Activated CD4-positive, alpha-beta memory T cell treated with anti-CD3 and anti-CD28 coated beads, Interleukin-2, amount 10 ng/mL, durations not matched to agents 7 days and 5 days (primary cell): ENCODE data around the gene WNT3. TPM values are rescaled to one million over a fixed set of nuclear protein-coding genes. Genes with fewer than 3 reads are reported as not detected.
A peak's percentile ranks its signal among the peaks of the same experiment; 100 is the strongest.

ENCODE experiments used
- CTCF ChIA-PET: fragments of 350-600 bp; sonication (Branson Sonifier 250); formaldehyde crosslinking; loops from one replicate; lab custom pipeline; 2021; ENCODE audit warnings: antibody characterized with exemption, inconsistent platforms; lab: Charles Lee
- POLR2A ChIA-PET: fragments of 350-600 bp; sonication (Branson Sonifier 250); formaldehyde crosslinking; loops from one replicate; lab custom pipeline; 2021; ENCODE audit warnings: antibody characterized with exemption; lab: Charles Lee
- DNase-seq: peaks from one replicate; pipeline ENCODE4 v3.0.0-alpha.2; 2020
- H3K27ac Mint-ChIP-seq: one replicate; pipeline ENCODE4 v1.8.0; 2021; ENCODE audit warnings: mild to moderate bottlenecking, mixed read lengths
- H3K27me3 Mint-ChIP-seq: one replicate; pipeline ENCODE4 v1.8.0; 2021; ENCODE audit warnings: mixed read lengths
- H3K36me3 Mint-ChIP-seq: one replicate; pipeline ENCODE4 v1.8.0; 2021; ENCODE audit warnings: low read depth, mixed read lengths
- H3K4me1 Mint-ChIP-seq: one replicate; pipeline ENCODE4 v1.8.0; 2021; ENCODE audit warnings: mixed read lengths
- H3K4me3 Mint-ChIP-seq: one replicate; pipeline ENCODE4 v1.8.0; 2021; ENCODE audit warnings: mild to moderate bottlenecking, mixed read lengths
- H3K9me3 Mint-ChIP-seq: one replicate; pipeline ENCODE4 v1.8.0; 2021; ENCODE audit warnings: mixed read lengths
- total RNA-seq, 2 experiments: library from RNA; stranded (reverse); gene quantifications; one replicate each; pipeline ENCODE4 v1.2.3, GENCODE V29; 2021

The WNT3 gene, protein sequence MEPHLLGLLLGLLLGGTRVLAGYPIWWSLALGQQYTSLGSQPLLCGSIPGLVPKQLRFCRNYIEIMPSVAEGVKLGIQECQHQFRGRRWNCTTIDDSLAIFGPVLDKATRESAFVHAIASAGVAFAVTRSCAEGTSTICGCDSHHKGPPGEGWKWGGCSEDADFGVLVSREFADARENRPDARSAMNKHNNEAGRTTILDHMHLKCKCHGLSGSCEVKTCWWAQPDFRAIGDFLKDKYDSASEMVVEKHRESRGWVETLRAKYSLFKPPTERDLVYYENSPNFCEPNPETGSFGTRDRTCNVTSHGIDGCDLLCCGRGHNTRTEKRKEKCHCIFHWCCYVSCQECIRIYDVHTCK
- not detected for total RNA-seq

DNA sequence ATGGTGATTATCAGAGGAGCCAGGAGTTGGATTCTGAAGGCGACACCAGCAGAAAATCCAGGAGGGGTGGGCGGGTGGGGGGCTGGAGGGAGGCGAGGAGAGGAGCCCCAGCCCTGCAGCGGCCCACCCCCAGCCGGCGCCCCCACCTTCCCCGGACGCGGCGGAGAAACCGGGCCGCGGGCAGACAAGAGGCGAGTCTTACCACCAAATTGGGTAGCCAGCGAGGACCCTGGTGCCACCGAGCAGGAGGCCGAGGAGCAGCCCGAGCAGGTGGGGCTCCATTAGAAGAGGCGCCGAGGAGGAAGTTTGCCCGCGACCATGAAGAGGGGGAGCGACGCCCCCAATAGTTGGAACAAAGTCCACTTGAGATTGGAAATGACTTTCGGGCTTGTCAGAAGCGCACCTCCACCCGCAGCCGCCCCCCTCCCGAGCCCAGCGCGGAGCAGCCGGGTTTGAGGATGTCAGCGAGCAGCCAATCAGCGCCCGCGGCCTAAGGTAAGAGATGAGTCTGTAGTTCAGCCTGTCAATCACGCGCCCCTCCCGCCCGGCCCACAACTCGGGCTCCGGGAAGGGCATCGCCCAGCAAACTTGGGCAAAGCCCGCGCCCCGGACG lies at the start of gene WNT3:
WNT3 (minus strand) TSS at position 377 of the 613 bp plus-strand sequence; CDS start at position 282, 95 bp downstream.
- CTCF ChIA-PET = no interaction called here
- peak within 1 kb of the TSS; percentile 55 for H3K4me3 Mint-ChIP-seq

DNA sequence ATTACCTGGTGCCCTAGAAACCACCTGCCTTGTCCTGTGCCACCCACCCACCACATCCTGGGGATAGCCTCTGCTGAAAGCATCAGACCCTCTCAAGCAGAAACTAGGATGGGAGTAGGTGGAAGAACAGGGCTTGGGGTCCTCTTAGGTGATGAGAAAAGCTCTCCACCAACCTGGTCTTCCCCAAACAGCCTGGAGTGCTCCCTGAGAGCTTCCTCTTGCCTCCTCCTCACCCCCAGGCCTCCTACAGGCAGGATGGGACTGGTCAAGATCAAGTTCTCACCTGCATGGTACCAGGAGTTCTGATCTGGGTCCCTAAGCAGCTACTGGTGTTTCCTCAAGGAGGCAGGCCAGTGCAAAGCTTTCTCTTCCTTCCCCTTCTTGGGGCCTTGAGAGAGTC lies 48.3 kb upstream of the WNT3 start:
- ChIA-PET CTCF (no interaction called here), POLR2A (no interaction called here)
- Mint-ChIP-seq H3K9me3 (no peaks in the 10 kb centered on the region), H3K27me3 (peaks cover 13% of the 10 kb centered on the region), H3K36me3 (no peaks in the 10 kb centered on the region), H3K4me3 (no peak overlapping the region), H3K27ac (no peak overlapping the region), H3K4me1 (peaks cover 3% of the 10 kb centered on the region)
- no peak for DNase-seq

More for the DNA sequence above, at the start of gene WNT3:
- Mint-ChIP-seq H3K9me3 (no peaks in the 10 kb centered on the region), H3K36me3 (no peaks in the 10 kb centered on the region), H3K4me1 (peaks cover 18% of the 10 kb centered on the region), H3K27ac (no peak within 1 kb of the TSS), H3K27me3 (peaks cover 74% of the 10 kb centered on the region)
- POLR2A ChIA-PET = no interaction called here
- DNase-seq = peak; percentile 59

DNA sequence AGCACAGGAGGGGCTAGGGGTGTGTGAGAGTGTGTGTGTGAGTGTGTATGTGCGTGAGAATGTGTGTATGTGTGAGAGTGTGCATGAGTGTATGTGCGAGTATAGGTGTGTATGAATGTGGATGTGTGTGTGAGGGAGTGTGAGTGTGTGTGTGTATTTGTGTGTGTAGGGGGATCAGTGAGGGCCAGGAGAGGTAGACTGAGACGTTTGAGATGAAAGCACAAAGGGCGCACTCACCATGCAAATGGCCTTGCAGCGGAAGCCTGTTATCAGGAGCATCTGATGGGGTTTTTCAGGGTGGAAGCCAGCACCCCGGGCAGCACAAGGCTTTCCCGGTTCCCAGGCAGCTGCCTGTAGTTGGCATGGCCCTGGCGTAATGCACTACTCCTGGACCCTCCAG lies 47.8 kb upstream of the WNT3 start:
- POLR2A ChIA-PET = no interaction called here

DNA sequence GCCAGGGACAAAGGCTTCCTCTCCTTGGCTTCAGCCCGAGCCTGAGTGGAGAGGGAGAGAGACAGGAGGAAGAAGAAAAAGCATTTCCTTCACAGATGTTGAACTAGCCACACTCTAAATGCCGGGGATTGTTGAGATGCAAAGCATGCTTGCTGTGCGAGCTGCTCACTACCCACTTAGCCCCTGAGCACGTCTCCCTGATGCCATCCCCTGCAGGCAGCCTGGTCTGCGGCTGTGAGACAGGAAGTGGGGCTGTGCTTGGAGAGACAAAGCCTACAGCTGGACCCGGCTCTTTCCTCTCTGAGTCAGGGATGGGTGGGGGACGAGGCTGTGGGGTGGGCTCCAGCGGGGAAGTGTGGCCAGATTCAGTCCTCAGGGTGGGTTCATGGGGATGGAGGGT lies 46.6 kb upstream of the WNT3 start:
- Mint-ChIP-seq H3K27me3 (peaks cover 13% of the 10 kb centered on the region), H3K4me1 (peaks cover 3% of the 10 kb centered on the region), H3K9me3 (no peaks in the 10 kb centered on the region), H3K27ac (no peak overlapping the region), H3K4me3 (no peak overlapping the region), H3K36me3 (no peaks in the 10 kb centered on the region)
- no peak for DNase-seq
- ChIA-PET CTCF (no interaction called here), POLR2A (no interaction called here)

More for the DNA sequence above, 47.8 kb upstream of the WNT3 start:
- H3K4me3 Mint-ChIP-seq = no peak overlapping the region
- peaks cover 3% of the 10 kb centered on the region for H3K4me1 Mint-ChIP-seq
- peaks cover 13% of the 10 kb centered on the region for H3K27me3 Mint-ChIP-seq
- H3K9me3 Mint-ChIP-seq = no peaks in the 10 kb centered on the region
- no peak overlapping the region for H3K27ac Mint-ChIP-seq
- DNase-seq = no peak
- no peaks in the 10 kb centered on the region for H3K36me3 Mint-ChIP-seq
- CTCF ChIA-PET = no interaction called here

DNA sequence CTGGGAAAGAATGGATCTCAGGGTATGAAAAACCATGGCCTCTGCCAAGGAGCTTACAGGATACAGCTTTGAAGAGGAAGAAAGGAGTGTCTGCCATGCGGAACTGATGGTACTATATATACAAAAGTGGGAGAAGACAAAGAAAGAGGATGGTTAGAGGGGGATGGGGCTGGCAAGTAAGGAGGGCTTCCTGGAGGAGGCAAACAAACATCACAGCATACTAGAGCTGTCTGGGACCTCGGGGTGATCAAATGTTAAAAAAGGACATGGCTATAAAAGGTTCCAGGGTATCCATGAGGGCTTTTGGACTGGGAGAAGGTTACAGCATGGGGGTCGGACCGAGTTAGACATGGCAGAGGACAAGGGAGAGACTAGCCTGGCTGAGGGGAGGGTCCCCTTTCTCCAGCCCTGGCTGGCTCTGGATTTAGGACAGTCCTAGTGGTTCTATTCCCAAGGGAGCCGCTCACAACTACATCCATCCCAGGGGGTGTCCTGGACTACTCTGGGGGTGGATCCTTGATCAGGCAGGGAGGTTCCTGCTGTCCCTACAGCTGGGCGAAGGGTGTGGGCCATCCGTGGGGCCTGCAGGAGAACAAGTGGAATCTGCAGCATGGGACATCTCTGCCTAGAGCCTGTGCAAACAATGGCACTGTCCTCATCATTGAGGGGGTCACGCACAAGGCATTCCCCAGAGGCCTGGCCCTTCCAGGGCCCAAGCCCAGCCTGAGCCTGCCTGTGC lies 45.1 kb upstream of the WNT3 start:
- ChIA-PET POLR2A (interaction anchor here (0.6 kb wide), 1 partner anchor 20 kb away, joined by 3 read pairs; no protein-coding TSS in a partner anchor), CTCF (no interaction called here)
- Mint-ChIP-seq H3K4me1 (peaks cover 3% of the 10 kb centered on the region), H3K9me3 (no peaks in the 10 kb centered on the region), H3K27ac (no peak overlapping the region), H3K27me3 (peaks cover 15% of the 10 kb centered on the region), H3K4me3 (no peak overlapping the region), H3K36me3 (no peaks in the 10 kb centered on the region)
- no peak for DNase-seq

DNA sequence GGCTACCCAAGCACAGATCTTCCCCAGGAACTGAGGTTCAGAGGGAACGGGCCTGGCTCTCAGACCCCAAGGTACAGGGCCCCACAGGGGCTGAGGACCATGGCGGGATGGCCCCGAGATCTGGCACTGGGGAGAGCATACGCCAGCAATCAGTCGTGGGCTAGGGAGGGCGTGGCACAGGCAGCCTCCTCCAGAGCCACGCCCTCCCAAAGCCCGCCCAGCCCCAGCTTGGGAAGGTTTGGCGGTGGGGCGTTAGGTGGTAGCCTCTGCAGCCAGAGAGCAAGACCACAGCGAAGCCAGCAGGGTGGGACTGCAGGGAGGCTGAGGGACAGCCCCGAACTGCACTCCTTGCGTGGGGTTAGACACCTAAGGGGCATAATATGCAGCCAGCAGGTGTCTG lies 44.5 kb upstream of the WNT3 start:
- DNase-seq = no peak
- POLR2A ChIA-PET = no interaction called here
- Mint-ChIP-seq H3K9me3 (no peaks in the 10 kb centered on the region), H3K36me3 (no peaks in the 10 kb centered on the region), H3K4me1 (peaks cover 3% of the 10 kb centered on the region), H3K4me3 (no peak overlapping the region), H3K27me3 (peaks cover 15% of the 10 kb centered on the region), H3K27ac (no peak overlapping the region)
- CTCF ChIA-PET = no interaction called here

DNA sequence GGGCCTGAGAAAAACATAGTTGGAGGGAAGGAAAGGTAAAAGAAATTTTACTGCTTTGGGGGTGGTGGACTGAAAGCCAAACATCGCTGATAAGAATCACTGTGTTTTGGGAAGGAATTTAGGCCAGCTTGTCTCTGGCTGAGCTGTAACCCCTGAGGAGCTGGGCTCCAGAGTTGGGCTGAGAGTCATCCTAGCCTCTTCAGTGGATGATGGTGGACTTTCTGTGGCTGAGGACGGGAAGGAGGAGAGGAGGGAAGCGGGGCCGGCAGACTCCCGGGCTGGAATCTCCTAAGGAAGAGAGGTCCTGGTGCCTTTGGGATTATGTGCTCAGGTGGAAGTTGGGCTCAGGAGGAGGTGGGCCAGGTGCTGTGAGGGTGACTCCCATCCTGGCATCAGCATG lies 41.5 kb upstream of the WNT3 start:
- no peak overlapping the region for H3K4me3 Mint-ChIP-seq
- H3K4me1 Mint-ChIP-seq = no peaks in the 10 kb centered on the region
- no peaks in the 10 kb centered on the region for H3K9me3 Mint-ChIP-seq
- DNase-seq = no peak
- H3K27ac Mint-ChIP-seq = no peak overlapping the region
- CTCF ChIA-PET = interaction anchor here (1.8 kb wide), 1 partner anchor 24 kb away, joined by 6 read pairs; no protein-coding TSS in a partner anchor
- peaks cover 18% of the 10 kb centered on the region for H3K27me3 Mint-ChIP-seq
- H3K36me3 Mint-ChIP-seq = no peaks in the 10 kb centered on the region
- POLR2A ChIA-PET = no interaction called here

DNA sequence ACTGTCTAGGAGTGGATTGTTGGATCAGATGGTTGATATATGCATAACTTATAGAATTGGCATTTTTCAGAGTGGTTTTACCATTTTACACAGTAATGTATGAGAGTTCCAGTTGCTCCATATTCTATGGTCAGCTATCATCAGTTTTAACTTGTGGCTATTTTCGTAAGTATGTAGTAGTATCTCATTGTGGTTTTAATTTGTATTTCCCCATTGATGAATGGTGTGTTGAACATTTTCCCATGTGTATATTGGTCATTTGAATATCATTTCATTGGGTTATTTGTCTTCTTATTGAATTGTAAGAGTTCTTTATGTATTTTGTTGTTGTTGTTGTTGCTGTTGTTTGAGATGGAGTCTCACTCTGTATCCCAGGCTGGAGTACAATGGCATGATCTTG lies 39.1 kb upstream of the WNT3 start:
- H3K27me3 Mint-ChIP-seq = peaks cover 30% of the 10 kb centered on the region
- H3K36me3 Mint-ChIP-seq = no peaks in the 10 kb centered on the region
- H3K9me3 Mint-ChIP-seq = no peaks in the 10 kb centered on the region
- no peak overlapping the region for H3K27ac Mint-ChIP-seq
- no peak overlapping the region for H3K4me3 Mint-ChIP-seq
- ChIA-PET POLR2A (no interaction called here), CTCF (interaction anchor here (0.6 kb wide), 1 partner anchor 433 kb away, joined by 3 read pairs; no protein-coding TSS in a partner anchor)
- H3K4me1 Mint-ChIP-seq = no peaks in the 10 kb centered on the region
- no peak for DNase-seq

DNA sequence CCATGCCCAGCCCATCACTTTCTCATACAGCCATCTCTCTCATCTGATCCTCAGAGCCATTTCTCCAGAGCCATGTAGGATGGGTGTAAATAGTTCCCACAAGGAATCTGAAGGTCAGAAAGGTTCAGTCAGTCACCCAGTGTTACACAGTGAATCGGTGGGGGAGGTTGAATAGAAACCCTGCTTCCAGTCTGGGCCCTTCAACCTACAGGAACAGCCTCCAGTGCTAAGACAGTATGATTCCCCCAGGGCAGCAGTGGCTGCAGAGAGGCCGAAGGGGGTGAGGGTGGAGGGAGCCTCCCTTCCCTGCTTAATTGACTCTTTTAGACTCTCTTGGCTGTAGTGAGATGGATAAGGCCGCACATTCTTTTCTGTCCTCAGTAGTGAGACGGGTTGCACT lies 36.5 kb upstream of the WNT3 start:
- Mint-ChIP-seq H3K27ac (no peak overlapping the region), H3K4me1 (peaks cover 2% of the 10 kb centered on the region), H3K36me3 (no peaks in the 10 kb centered on the region), H3K27me3 (peaks cover 50% of the 10 kb centered on the region), H3K4me3 (no peak overlapping the region), H3K9me3 (no peaks in the 10 kb centered on the region)
- ChIA-PET POLR2A (no interaction called here), CTCF (no interaction called here)
- no peak for DNase-seq

DNA sequence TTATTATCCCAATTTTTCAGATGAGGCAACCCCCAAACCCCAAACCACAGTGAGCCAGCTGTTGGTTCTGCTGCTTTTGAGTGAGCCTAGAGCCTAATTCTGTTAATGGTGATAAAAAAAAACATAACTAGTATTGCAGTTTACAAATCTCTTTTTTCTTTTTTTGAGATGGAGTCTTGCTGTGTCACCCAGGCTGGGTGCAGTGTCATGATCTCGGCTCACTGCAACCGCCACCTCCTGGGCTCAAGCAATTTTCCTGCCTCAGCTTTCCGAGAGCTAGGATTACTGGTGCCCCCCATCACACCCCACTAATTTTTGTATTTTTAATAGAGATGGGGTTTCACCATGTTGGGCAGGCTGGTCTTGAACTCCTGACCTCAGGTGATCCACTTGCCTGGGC lies 36.0 kb upstream of the WNT3 start:
- Mint-ChIP-seq H3K4me1 (peaks cover 2% of the 10 kb centered on the region), H3K27me3 (peaks cover 54% of the 10 kb centered on the region), H3K27ac (no peak overlapping the region), H3K36me3 (no peaks in the 10 kb centered on the region), H3K4me3 (no peak overlapping the region), H3K9me3 (no peaks in the 10 kb centered on the region)
- ChIA-PET POLR2A (no interaction called here), CTCF (no interaction called here)
- DNase-seq = no peak

DNA sequence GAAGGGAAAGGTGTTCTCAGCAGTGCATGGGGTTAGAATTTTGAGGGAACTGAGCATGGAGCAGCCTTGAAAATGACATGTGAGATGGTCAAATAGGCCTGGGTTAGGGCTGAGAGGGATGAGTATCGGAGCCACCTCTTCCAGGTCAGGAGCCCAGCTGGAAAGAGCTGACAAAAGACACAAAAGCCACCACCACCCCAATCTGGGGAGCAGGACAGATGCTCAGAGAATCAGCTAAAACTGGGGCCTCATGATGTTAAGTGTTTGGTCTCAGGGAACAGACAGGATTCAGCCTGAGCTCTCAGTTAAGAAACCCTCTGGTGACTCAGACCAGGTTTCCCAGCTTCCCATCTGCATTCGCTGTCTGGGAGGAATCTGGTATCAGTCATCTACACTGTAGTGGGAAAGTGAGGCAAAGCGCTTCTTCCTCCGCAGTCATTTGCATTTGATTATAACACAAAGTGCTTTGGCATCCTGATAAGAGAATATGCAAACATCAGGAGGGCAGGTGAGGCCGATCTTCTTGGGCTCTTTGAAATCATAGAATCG lies 35.5 kb upstream of the WNT3 start:
- POLR2A ChIA-PET = no interaction called here
- peaks cover 56% of the 10 kb centered on the region for H3K27me3 Mint-ChIP-seq
- no peaks in the 10 kb centered on the region for H3K36me3 Mint-ChIP-seq

DNA sequence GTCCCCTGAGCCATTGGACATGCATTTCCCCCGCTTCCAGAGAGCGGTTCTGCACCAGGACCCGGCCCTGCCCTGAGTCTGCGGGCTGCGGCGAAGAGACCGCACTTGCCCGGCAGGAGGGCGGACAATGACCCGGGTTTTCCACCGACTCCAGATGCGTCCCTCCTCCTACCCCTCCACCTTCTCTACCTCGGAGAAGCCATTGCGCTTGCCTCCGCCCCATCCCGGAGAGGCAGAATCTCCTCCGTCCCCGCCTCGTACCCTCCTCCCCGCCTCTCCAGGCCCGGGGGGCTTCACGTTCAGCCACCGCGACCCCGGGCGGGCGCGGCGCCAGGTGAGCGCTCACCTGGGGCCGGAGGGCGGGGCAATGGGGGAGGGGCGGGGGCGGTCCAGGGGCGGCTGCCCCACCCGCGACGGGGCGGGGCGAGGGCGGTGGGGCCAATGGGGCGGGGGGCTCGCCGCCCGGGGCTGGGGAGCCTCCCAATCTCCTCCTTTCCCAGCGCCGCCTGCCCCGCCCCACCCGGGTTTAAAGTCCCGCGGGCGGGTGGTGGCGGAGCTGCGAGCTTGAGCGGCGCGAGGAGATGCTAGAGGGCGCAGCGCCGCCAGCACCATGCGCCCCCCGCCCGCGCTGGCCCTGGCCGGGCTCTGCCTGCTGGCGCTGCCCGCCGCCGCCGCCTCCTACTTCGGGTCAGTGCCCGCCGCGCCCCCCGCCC lies 32.7 kb upstream of the WNT3 start, which contains the start of gene WNT9B:
WNT9B (plus strand) TSS at position 555 of the 713 bp plus-strand sequence; CDS start at position 611, 56 bp downstream.
- no peak for DNase-seq
- Mint-ChIP-seq H3K36me3 (no peaks in the 10 kb centered on the region), H3K9me3 (no peaks in the 10 kb centered on the region), H3K27ac (no peak within 1 kb of the TSS), H3K4me1 (peaks cover 2% of the 10 kb centered on the region), H3K4me3 (no peak within 1 kb of the TSS), H3K27me3 (peaks cover 60% of the 10 kb centered on the region)
- POLR2A ChIA-PET = no interaction called here
- CTCF ChIA-PET = no interaction called here

More for the DNA sequence above, 35.5 kb upstream of the WNT3 start:
- H3K4me1 Mint-ChIP-seq = peaks cover 2% of the 10 kb centered on the region
- CTCF ChIA-PET = no interaction called here
- H3K9me3 Mint-ChIP-seq = no peaks in the 10 kb centered on the region
- DNase-seq = no peak
- H3K27ac Mint-ChIP-seq = no peak overlapping the region
- H3K4me3 Mint-ChIP-seq = no peak overlapping the region
